Fibroblast of pulmonary artery (primary cell): ENCODE data around the gene SOHLH1.

ENCODE experiments used
- DNase-seq: peaks from one replicate; pipeline ENCODE4 v3.0.0-alpha.2; 2010; ENCODE audit warnings: low read depth
- H3K4me3 ChIP-seq: replicated peaks from 2 replicates; pipeline ENCODE4 v1.5.1; 2011; ENCODE audit warnings: low read depth, mild to moderate bottlenecking, control low read depth, low read length, moderate library complexity
- CTCF ChIP-seq: IDR thresholded peaks from 2 replicates; pipeline ENCODE4 v1.5.1; 2011; ENCODE audit warnings: mild to moderate bottlenecking, control low read depth, low read length, inconsistent platforms; ENCODE audit errors: missing control alignments

SOHLH1 gene

GRCh38 chr9:135699440-135699839 lies at the start of gene SOHLH1:
SOHLH1 (minus strand) TSS chr9:135699481; CDS start chr9:135699467, 14 bp downstream.
- TF ChIP-seq CTCF: no peak
- no peak for DNase-seq
- no peak within 1 kb of the TSS for H3K4me3 ChIP-seq

GRCh38 chr9:135748676-135749075 lies 49.4 kb upstream of the SOHLH1 start:
- no peak overlapping the region for H3K4me3 ChIP-seq
- DNase-seq: no peak
- TF ChIP-seq CTCF: no peak

GRCh38 chr9:135747311-135747710 lies 48.0 kb upstream of the SOHLH1 start:
- no peak overlapping the region for H3K4me3 ChIP-seq
- TF ChIP-seq CTCF: no peak
- no peak for DNase-seq

GRCh38 chr9:135746565-135746964 lies 47.3 kb upstream of the SOHLH1 start:
- H3K4me3 ChIP-seq: no peak overlapping the region
- no peak for TF ChIP-seq CTCF
- no peak for DNase-seq

GRCh38 chr9:135745686-135746324 lies 46.5 kb upstream of the SOHLH1 start:
- H3K4me3 ChIP-seq: no peak overlapping the region
- no peak for DNase-seq
- no peak for TF ChIP-seq CTCF

GRCh38 chr9:135745189-135745588 lies 45.9 kb upstream of the SOHLH1 start:
- DNase-seq: no peak

More at GRCh38 chr9:135745189-135745588, 45.9 kb upstream of the SOHLH1 start:
- no peak overlapping the region for H3K4me3 ChIP-seq
- no peak for TF ChIP-seq CTCF
